Activated naive CD4-positive, alpha-beta T cell treated with anti-CD3 and anti-CD28 coated beads, Interleukin-2, amount 50 U/mL, for 24 hours (primary cell): ENCODE data around the gene SCFD2.
"Not testable (repeated sequence)": the region's sequence is repeated elsewhere in the genome, so short reads cannot be mapped to it uniquely, and the experiment has no call there.

Experiments
- H3K27ac Mint-ChIP-seq: one replicate; pipeline ENCODE4 v1.8.0; 2021; ENCODE audit warnings: mild to moderate bottlenecking, mixed read lengths
- H3K27me3 Mint-ChIP-seq: one replicate; pipeline ENCODE4 v1.8.0; 2021; ENCODE audit warnings: mixed read lengths
- H3K36me3 Mint-ChIP-seq: one replicate; pipeline ENCODE4 v1.8.0; 2021; ENCODE audit warnings: mixed read lengths
- H3K4me1 Mint-ChIP-seq: one replicate; pipeline ENCODE4 v1.8.0; 2021; ENCODE audit warnings: mixed read lengths
- H3K4me3 Mint-ChIP-seq: one replicate; pipeline ENCODE4 v1.8.0; 2021; ENCODE audit warnings: mild to moderate bottlenecking, mixed read lengths
- H3K9me3 Mint-ChIP-seq: one replicate; pipeline ENCODE4 v1.8.0; 2021; ENCODE audit warnings: mixed read lengths

SCFD2 gene

GRCh38 chr4:53355930-53356521, 9.8 kb downstream of the SCFD2 start:
- H3K27ac Mint-ChIP-seq, result no peak overlapping the region
- H3K4me1 Mint-ChIP-seq, result peaks cover 38% of the 10 kb centered on the region
- peaks cover 21% of the 10 kb centered on the region for H3K36me3 Mint-ChIP-seq
- no peaks in the 10 kb centered on the region for H3K27me3 Mint-ChIP-seq
- H3K9me3 Mint-ChIP-seq, result no peaks in the 10 kb centered on the region
- no peak overlapping the region for H3K4me3 Mint-ChIP-seq

- H3K27me3 Mint-ChIP-seq, result no peaks in the 10 kb centered on the region
- H3K27ac Mint-ChIP-seq, result no peak overlapping the region
- H3K36me3 Mint-ChIP-seq, result peaks cover 36% of the 10 kb centered on the region
- no peaks in the 10 kb centered on the region for H3K9me3 Mint-ChIP-seq
- no peak overlapping the region for H3K4me3 Mint-ChIP-seq
- H3K4me1 Mint-ChIP-seq, result peaks cover 23% of the 10 kb centered on the region
These were observed 11.7 kb downstream of the SCFD2 start for GRCh38 chr4:53354012-53354722.

- Mint-ChIP-seq H3K4me3 (no peak overlapping the region), H3K36me3 (peaks cover 53% of the 10 kb centered on the region), H3K9me3 (no peaks in the 10 kb centered on the region), H3K27ac (no peak overlapping the region), H3K4me1 (peaks cover 10% of the 10 kb centered on the region), H3K27me3 (no peaks in the 10 kb centered on the region)
These were observed 16.8 kb downstream of the SCFD2 start for GRCh38 chr4:53349091-53349491.

GRCh38 chr4:53348046-53348445, 17.8 kb downstream of the SCFD2 start:
- no peaks in the 10 kb centered on the region for H3K9me3 Mint-ChIP-seq
- no peak overlapping the region for H3K4me3 Mint-ChIP-seq
- H3K27me3 Mint-ChIP-seq, result no peaks in the 10 kb centered on the region
- no peak overlapping the region for H3K27ac Mint-ChIP-seq
- H3K36me3 Mint-ChIP-seq, result peaks cover 58% of the 10 kb centered on the region
- H3K4me1 Mint-ChIP-seq, result peaks cover 15% of the 10 kb centered on the region

GRCh38 chr4:53346920-53347852, 18.7 kb downstream of the SCFD2 start:
- H3K9me3 Mint-ChIP-seq, result no peaks in the 10 kb centered on the region
- no peak overlapping the region for H3K27ac Mint-ChIP-seq
- H3K27me3 Mint-ChIP-seq, result no peaks in the 10 kb centered on the region
- no peak overlapping the region for H3K4me3 Mint-ChIP-seq
- H3K36me3 Mint-ChIP-seq, result peaks cover 57% of the 10 kb centered on the region
- peaks cover 22% of the 10 kb centered on the region for H3K4me1 Mint-ChIP-seq

- H3K27me3 Mint-ChIP-seq, H3K9me3 Mint-ChIP-seq, H3K4me3 Mint-ChIP-seq, H3K27ac Mint-ChIP-seq: not testable (repeated sequence)
- Mint-ChIP-seq H3K36me3 (peaks cover 60% of the 10 kb centered on the region), H3K4me1 (peaks cover 25% of the 10 kb centered on the region)
These were observed 19.5 kb downstream of the SCFD2 start for GRCh38 chr4:53346392-53346791.

GRCh38 chr4:53340145-53340544, 25.7 kb downstream of the SCFD2 start:
- H3K9me3 Mint-ChIP-seq, H3K4me3 Mint-ChIP-seq, H3K27me3 Mint-ChIP-seq, H3K27ac Mint-ChIP-seq: not testable (repeated sequence)
- H3K36me3 Mint-ChIP-seq, result peaks cover 38% of the 10 kb centered on the region
- peaks cover 21% of the 10 kb centered on the region for H3K4me1 Mint-ChIP-seq

GRCh38 chr4:53334916-53335315, 30.9 kb downstream of the SCFD2 start:
- not testable (repeated sequence) for H3K4me1 Mint-ChIP-seq, H3K27me3 Mint-ChIP-seq, H3K9me3 Mint-ChIP-seq, H3K4me3 Mint-ChIP-seq, H3K27ac Mint-ChIP-seq
- peaks cover 16% of the 10 kb centered on the region for H3K36me3 Mint-ChIP-seq

- H3K27ac Mint-ChIP-seq, result no peak overlapping the region
- H3K4me3 Mint-ChIP-seq, result no peak overlapping the region
- H3K9me3 Mint-ChIP-seq, result no peaks in the 10 kb centered on the region
- H3K27me3 Mint-ChIP-seq, result no peaks in the 10 kb centered on the region
- H3K4me1 Mint-ChIP-seq, result peaks cover 35% of the 10 kb centered on the region
- H3K36me3 Mint-ChIP-seq, result peaks cover 22% of the 10 kb centered on the region
These were observed 39.3 kb downstream of the SCFD2 start for GRCh38 chr4:53326535-53326934.

- H3K36me3 Mint-ChIP-seq, result peaks cover 17% of the 10 kb centered on the region
- H3K27ac Mint-ChIP-seq, result no peak overlapping the region
- no peak overlapping the region for H3K4me3 Mint-ChIP-seq
- peaks cover 40% of the 10 kb centered on the region for H3K4me1 Mint-ChIP-seq
- no peaks in the 10 kb centered on the region for H3K27me3 Mint-ChIP-seq
- H3K9me3 Mint-ChIP-seq, result no peaks in the 10 kb centered on the region
These were observed 43.2 kb downstream of the SCFD2 start for GRCh38 chr4:53322696-53323095.

GRCh38 chr4:53321984-53322289, 43.9 kb downstream of the SCFD2 start:
- no peak overlapping the region for H3K4me3 Mint-ChIP-seq
- no peak overlapping the region for H3K27ac Mint-ChIP-seq
- peaks cover 11% of the 10 kb centered on the region for H3K36me3 Mint-ChIP-seq
- no peaks in the 10 kb centered on the region for H3K27me3 Mint-ChIP-seq
- peaks cover 33% of the 10 kb centered on the region for H3K4me1 Mint-ChIP-seq
- no peaks in the 10 kb centered on the region for H3K9me3 Mint-ChIP-seq

GRCh38 chr4:53321151-53321983, 44.5 kb downstream of the SCFD2 start:
- Mint-ChIP-seq H3K27ac (no peak overlapping the region), H3K36me3 (peaks cover 9% of the 10 kb centered on the region), H3K27me3 (no peaks in the 10 kb centered on the region), H3K4me3 (no peak overlapping the region), H3K4me1 (peaks cover 30% of the 10 kb centered on the region), H3K9me3 (no peaks in the 10 kb centered on the region)

- Mint-ChIP-seq H3K36me3 (peaks cover 10% of the 10 kb centered on the region), H3K27ac (no peak overlapping the region), H3K27me3 (no peaks in the 10 kb centered on the region), H3K4me3 (no peak overlapping the region), H3K9me3 (no peaks in the 10 kb centered on the region), H3K4me1 (peaks cover 20% of the 10 kb centered on the region)
These were observed 50.6 kb downstream of the SCFD2 start for GRCh38 chr4:53315300-53315699.

GRCh38 chr4:53314252-53314651, 51.6 kb downstream of the SCFD2 start:
- Mint-ChIP-seq H3K9me3 (no peaks in the 10 kb centered on the region), H3K27ac (no peak overlapping the region), H3K27me3 (no peaks in the 10 kb centered on the region), H3K4me3 (no peak overlapping the region), H3K4me1 (peaks cover 20% of the 10 kb centered on the region), H3K36me3 (peaks cover 12% of the 10 kb centered on the region)

- Mint-ChIP-seq H3K4me3 (no peak overlapping the region), H3K27ac (no peak overlapping the region), H3K36me3 (peaks cover 14% of the 10 kb centered on the region), H3K9me3 (no peaks in the 10 kb centered on the region), H3K4me1 (peaks cover 20% of the 10 kb centered on the region), H3K27me3 (no peaks in the 10 kb centered on the region)
These were observed 52.4 kb downstream of the SCFD2 start for GRCh38 chr4:53313510-53313909.
